Endothelial cell of umbilical vein (primary cell): ENCODE results near the gene ECEL1. TPM values are rescaled to one million over a fixed set of nuclear protein-coding genes. Genes with fewer than 3 reads are reported as not detected.

ENCODE experiments used
- Bru-seq: library from RNA; stranded (reverse); fragments of 400-500 nt; gene quantifications from one replicate; lab custom pipeline; 2021; lab: Mats Ljungman, UMichigan
- BruChase-seq, 2 experiments: library from RNA; stranded (reverse); fragments of 400-500 nt; gene quantifications; one replicate each; lab custom pipeline; 2021; lab: Mats Ljungman, UMichigan
- BruUV-seq: library from RNA; stranded (reverse); fragments of 400-500 nt; replicated peaks from 2 replicates; lab custom pipeline; 2021; lab: Mats Ljungman, UMichigan
- CTCF ChIA-PET: fragments of 300-600, 350-600 bp; sonication (Branson Sonifier 250); formaldehyde crosslinking; loops from one replicate; lab custom pipeline; 2021; ENCODE audit warnings: antibody characterized with exemption, inconsistent platforms; lab: Charles Lee
- POLR2A ChIA-PET: fragments of 300-600, 350-600 bp; sonication (Branson Sonifier 250); formaldehyde crosslinking; loops from one replicate; lab custom pipeline; 2021; ENCODE audit warnings: antibody characterized with exemption, inconsistent platforms; lab: Charles Lee
- DNase-seq: peaks from one replicate; pipeline ENCODE4 v3.0.0-alpha.2; 2011; ENCODE audit warnings: low read depth, low spot score
- FAIRE-seq: peaks from 2 replicates; lab custom pipeline; 2011; peaks lifted over from hg19 to GRCh38; lab: Jason Lieb, UNC
- H2AFZ ChIP-seq: 2 replicates; pipeline ENCODE4 v1.6.0; 2012; ENCODE audit warnings: low read depth, low read length, control low read depth, inconsistent platforms
- H3K27ac ChIP-seq: 2 replicates; pipeline ENCODE4 v1.5.1; 2011; ENCODE audit warnings: low read depth, mild to moderate bottlenecking, control low read depth, low read length, moderate library complexity; ENCODE audit not compliant: insufficient read depth
- H3K27me3 ChIP-seq, 2 experiments: 2 replicates each; pipeline versions ENCODE4 v1.6.0 to v1.6.1; 2011; ENCODE audit warnings: low read length in 2 of 2, mixed read lengths in 1 of 2; ENCODE audit not compliant: control insufficient read depth in 2 of 2, insufficient read depth in 2 of 2
- H3K36me3 ChIP-seq, 2 experiments: 2 replicates in 1 of 2; 3 replicates in 1 of 2; pipeline ENCODE4 v1.5.1; 2011; ENCODE audit warnings: low read length in 2 of 2, mild to moderate bottlenecking in 1 of 2, moderate library complexity in 1 of 2; ENCODE audit not compliant: control insufficient read depth in 2 of 2, insufficient read depth in 2 of 2; ENCODE audit errors: extremely low read depth in 1 of 2
- H3K4me1 ChIP-seq: 3 replicates; pipeline ENCODE4 v1.5.1; 2011; ENCODE audit warnings: mild to moderate bottlenecking, low read length; ENCODE audit not compliant: control insufficient read depth, insufficient read depth; ENCODE audit errors: extremely low read depth
- H3K4me2 ChIP-seq: 2 replicates; pipeline ENCODE4 v1.6.1; 2011; ENCODE audit warnings: low read length, control low read depth, mixed read lengths; ENCODE audit not compliant: insufficient read depth
- H3K4me3 ChIP-seq, 3 experiments: fragments of 200-600 bp in 1 of 3; sonication (generic), shearing (Covaris generic) in 1 of 3; replicated peaks in 1 of 3; 2 replicates each; pipeline ENCODE4 v1.5.1; 2011 to 2016; ENCODE audit warnings: control low read depth in 3 of 3, low read length in 3 of 3, mild to moderate bottlenecking in 2 of 3, inconsistent platforms in 1 of 3, low read depth in 1 of 3, moderate library complexity in 1 of 3; ENCODE audit not compliant: insufficient read depth in 1 of 3
- H3K79me2 ChIP-seq: 2 replicates; pipeline ENCODE4 v1.6.0; 2012; ENCODE audit warnings: low read length, inconsistent platforms; ENCODE audit not compliant: control insufficient read depth, insufficient read depth
- H3K9ac ChIP-seq: replicated peaks from 2 replicates; pipeline ENCODE3; 2011; ENCODE audit warnings: low read length, control low read depth; ENCODE audit not compliant: insufficient read depth; ENCODE audit errors: extremely low read depth
- H3K9me1 ChIP-seq: replicated peaks from 3 replicates; pipeline ENCODE4 v1.6.0; 2011; ENCODE audit warnings: mild to moderate bottlenecking, low read length; ENCODE audit not compliant: control insufficient read depth, insufficient read depth; ENCODE audit errors: extremely low read depth
- H3K9me3 ChIP-seq: replicated peaks from 2 replicates; pipeline ENCODE4 v1.5.1; 2012; ENCODE audit warnings: low read length, inconsistent platforms; ENCODE audit not compliant: control insufficient read depth, insufficient read depth
- H4K20me1 ChIP-seq: replicated peaks from 2 replicates; pipeline ENCODE3; 2011; ENCODE audit warnings: mild to moderate bottlenecking, low read length; ENCODE audit not compliant: control insufficient read depth, insufficient read depth; ENCODE audit errors: extremely low read depth
- CTCF ChIP-seq, 2 donors: IDR thresholded peaks; 1 replicate in 1 of 2; 2 replicates in 1 of 2; pipeline ENCODE4 v1.5.1; 2011; ENCODE audit warnings: low read length in 2 of 2, mild to moderate bottlenecking in 2 of 2, moderate library complexity in 2 of 2, control low read depth in 1 of 2, inconsistent platforms in 1 of 2, low read depth in 1 of 2; ENCODE audit not compliant: insufficient read depth in 1 of 2; ENCODE audit errors: extremely low read depth in 1 of 2
- EZH2 ChIP-seq: IDR thresholded peaks from 2 replicates; pipeline ENCODE4 v1.6.1; 2012; ENCODE audit warnings: borderline replicate concordance, low read depth, mild to moderate bottlenecking, moderate library complexity, low read length, inconsistent platforms; ENCODE audit not compliant: severe bottlenecking
- FOS ChIP-seq: IDR thresholded peaks from 2 replicates; pipeline ENCODE4 v1.6.1; 2011; ENCODE audit warnings: mild to moderate bottlenecking, low read length, moderate library complexity, borderline replicate concordance; ENCODE audit not compliant: insufficient read depth
- GATA2 ChIP-seq: IDR thresholded peaks from 2 replicates; pipeline ENCODE4 v1.7.0; 2011; ENCODE audit warnings: low read depth, mild to moderate bottlenecking, moderate library complexity, mixed read lengths, low read length; ENCODE audit not compliant: insufficient read length, insufficient read depth
- JUN ChIP-seq: IDR thresholded peaks from 2 replicates; pipeline ENCODE4 v1.6.1; 2011; ENCODE audit warnings: borderline replicate concordance, low read depth; ENCODE audit not compliant: insufficient read length, insufficient read depth
- MYC ChIP-seq: IDR thresholded peaks from one replicate; pipeline ENCODE4 v1.6.1; 2011; ENCODE audit warnings: mild to moderate bottlenecking, low read depth, low read length
- POLR2A ChIP-seq: IDR thresholded peaks from 2 replicates; pipeline ENCODE4 v1.6.1; 2012; ENCODE audit warnings: low read depth, mild to moderate bottlenecking, control low read depth, low read length
- dilution Hi-C: fragments of 300-500 bp; cut with MboI; formaldehyde crosslinking; loops from one replicate; pipeline ENCODE4 v1.15.0; 2019; ENCODE audit warnings: low sequenced_read_pairs; ENCODE audit not compliant: extremely low pct_ligation_motif_present
- intact Hi-C: fragments of 100-400 bp; cut with micrococcal nuclease; formaldehyde crosslinking; loops from one replicate; pipeline ENCODE4 v1.10.0; 2022
- long read RNA-seq: library from polyadenylated mRNA; stranded (forward); transcript quantifications from one replicate; pipeline ENCODE4 v2.0.0, GENCODE V29; 2021
- polyA minus RNA-seq, 3 experiments: library from RNA; depleted of rRNA, polyadenylated mRNA; stranded (reverse); fragments of >200 nt; gene quantifications; 1 replicate in 1 of 3; 2 replicates in 2 of 3; pipeline ENCODE4 v1.2.3, GENCODE V29; 2011
- polyA plus RNA-seq, 4 experiments: library from polyadenylated mRNA; depleted of rRNA in 3 of 4; stranded (reverse) in 3 of 4; unstranded in 1 of 4; fragments of >200 nt; gene quantifications; 2 replicates each; pipeline versions ENCODE4 v1.2.1 to v1.2.3, GENCODE V29; 2011 to 2012; ENCODE audit warnings: missing spikeins in 1 of 4
- total RNA-seq: library from RNA; stranded (reverse); gene quantifications from 2 replicates; pipeline ENCODE4 v1.2.3, GENCODE V29; 2021

The ECEL1 gene
- total RNA-seq, result not detected in 2 replicates
- not detected in 2 replicates for polyA plus RNA-seq
- not detected in 2 replicates for polyA plus RNA-seq (2011; cell fraction: cytosol; rRNA removed)
- polyA plus RNA-seq (2011; cell fraction: nucleus; rRNA removed), result not detected in 2 replicates
- not detected in 2 replicates for polyA plus RNA-seq (2012)
- not detected in 2 replicates for polyA minus RNA-seq
- polyA minus RNA-seq (2011; cell fraction: cytosol; rRNA and poly(A)+ RNA removed), result not detected
- polyA minus RNA-seq (2011; cell fraction: nucleus; rRNA and poly(A)+ RNA removed), result not detected in 2 replicates
- Bru-seq, nascent RNA, result not detected
- BruChase-seq, experiment 1, labeled RNA remaining after a 6-hour chase, result not detected
- BruChase-seq, experiment 2, labeled RNA remaining after a 2-hour chase, result not detected
- long read RNA-seq, result 0 reads

- dilution Hi-C loops, result no loop called here
- BruUV-seq, result no TSS peak
- DNase-seq, result no peak
- Histone ChIP-seq H3K27ac (no peak within 1 kb of the TSS), H4K20me1 (no peaks in the 10 kb centered on the region), H3K9me3 (no peaks in the 10 kb centered on the region), H3K4me3 (no peak within 1 kb of the TSS), H2AFZ (no peak within 1 kb of the TSS), H3K79me2 (no peaks in the 10 kb centered on the region), H3K4me2 (no peak within 1 kb of the TSS), H3K9me1 (no peaks in the 10 kb centered on the region), H3K4me1 (no peaks in the 10 kb centered on the region), H3K36me3 (no peaks in the 10 kb centered on the region), H3K9ac (no peak within 1 kb of the TSS), H3K27me3 (peaks cover 32 to 48% of the 10 kb centered on the region in 2 experiments)
- intact Hi-C loops, result no loop called here
- ChIA-PET POLR2A (no interaction called here), CTCF (no interaction called here)
- TF ChIP-seq POLR2A, result no peak
- TF ChIP-seq EZH2, result peak; percentile 81
- FAIRE-seq, result no peak
Observed at GRCh38 chr2:232487385-232488096, at the start of gene ECEL1. Gene ECEL1 (minus strand): TSS chr2:232487834. CDS start chr2:232486653, 1,181 bp downstream.

- ChIA-PET POLR2A (interaction anchor here (0.7 kb wide), 1 partner anchor 34 kb away, joined by 3 read pairs; no protein-coding TSS in a partner anchor), CTCF (no interaction called here)
- dilution Hi-C loops (no loop called here), intact Hi-C loops (no loop called here)
- H3K36me3 ChIP-seq, result no peaks in the 10 kb centered on the region
- H3K79me2 ChIP-seq, result no peaks in the 10 kb centered on the region
- no peak overlapping the region for H3K4me2 ChIP-seq
- H3K4me1 ChIP-seq, result no peaks in the 10 kb centered on the region
- no peak overlapping the region for H3K9ac ChIP-seq
- no peak overlapping the region for H3K4me3 ChIP-seq
- no TSS peak for BruUV-seq
- H3K9me1 ChIP-seq, result no peaks in the 10 kb centered on the region
- DNase-seq (no peak), FAIRE-seq (no peak)
- TF ChIP-seq POLR2A (no peak), MYC (no peak), EZH2 (no peak), GATA2 (no peak), FOS (no peak), JUN (no peak), CTCF (IDR thresholded peaks at IDR 0.05; ENCODE audit: extremely low read depth in 1 of 2, insufficient read depth in 1 of 2, low read depth in 1 of 2, low read length in 2 of 2) (peak; percentile 25 to 57)
- H3K9me3 ChIP-seq, result no peaks in the 10 kb centered on the region
- H3K27me3 ChIP-seq, result no peaks in the 10 kb centered on the region
- no peak overlapping the region for H2AFZ ChIP-seq
- no peaks in the 10 kb centered on the region for H4K20me1 ChIP-seq
- no peak overlapping the region for H3K27ac ChIP-seq
Observed at GRCh38 chr2:232537079-232537478, 49.4 kb upstream of the ECEL1 start.
